ENCODE measurements around the gene KDM4B.

KDM4B gene

GRCh38 chr19:5079071-5079774 lies 110.3 kb downstream of the KDM4B start:
- Histone ChIP-seq H3K4me3 (replicated peaks; ENCODE audit: insufficient read depth, low read length) (no peak overlapping the region), H3K27me3 (ENCODE audit: insufficient read depth, poor library complexity, severe bottlenecking) (no peaks in the 10 kb centered on the region), H3K27ac (replicated peaks) (no peak overlapping the region)
- TF ChIP-seq SPI1 (IDR thresholded peaks at IDR 0.05; ENCODE audit: borderline replicate concordance, low read depth) (no peak), POLR2AphosphoS5 (IDR thresholded peaks at IDR 0.05; ENCODE audit: low read depth) (no peak), GABPA (IDR thresholded peaks at IDR 0.05; ENCODE audit: low read depth) (no peak), CTCF (IDR thresholded peaks at IDR 0.05; ENCODE audit: insufficient read depth, low read length) (no peak)
- TF ChIP-seq, protein P1, sequence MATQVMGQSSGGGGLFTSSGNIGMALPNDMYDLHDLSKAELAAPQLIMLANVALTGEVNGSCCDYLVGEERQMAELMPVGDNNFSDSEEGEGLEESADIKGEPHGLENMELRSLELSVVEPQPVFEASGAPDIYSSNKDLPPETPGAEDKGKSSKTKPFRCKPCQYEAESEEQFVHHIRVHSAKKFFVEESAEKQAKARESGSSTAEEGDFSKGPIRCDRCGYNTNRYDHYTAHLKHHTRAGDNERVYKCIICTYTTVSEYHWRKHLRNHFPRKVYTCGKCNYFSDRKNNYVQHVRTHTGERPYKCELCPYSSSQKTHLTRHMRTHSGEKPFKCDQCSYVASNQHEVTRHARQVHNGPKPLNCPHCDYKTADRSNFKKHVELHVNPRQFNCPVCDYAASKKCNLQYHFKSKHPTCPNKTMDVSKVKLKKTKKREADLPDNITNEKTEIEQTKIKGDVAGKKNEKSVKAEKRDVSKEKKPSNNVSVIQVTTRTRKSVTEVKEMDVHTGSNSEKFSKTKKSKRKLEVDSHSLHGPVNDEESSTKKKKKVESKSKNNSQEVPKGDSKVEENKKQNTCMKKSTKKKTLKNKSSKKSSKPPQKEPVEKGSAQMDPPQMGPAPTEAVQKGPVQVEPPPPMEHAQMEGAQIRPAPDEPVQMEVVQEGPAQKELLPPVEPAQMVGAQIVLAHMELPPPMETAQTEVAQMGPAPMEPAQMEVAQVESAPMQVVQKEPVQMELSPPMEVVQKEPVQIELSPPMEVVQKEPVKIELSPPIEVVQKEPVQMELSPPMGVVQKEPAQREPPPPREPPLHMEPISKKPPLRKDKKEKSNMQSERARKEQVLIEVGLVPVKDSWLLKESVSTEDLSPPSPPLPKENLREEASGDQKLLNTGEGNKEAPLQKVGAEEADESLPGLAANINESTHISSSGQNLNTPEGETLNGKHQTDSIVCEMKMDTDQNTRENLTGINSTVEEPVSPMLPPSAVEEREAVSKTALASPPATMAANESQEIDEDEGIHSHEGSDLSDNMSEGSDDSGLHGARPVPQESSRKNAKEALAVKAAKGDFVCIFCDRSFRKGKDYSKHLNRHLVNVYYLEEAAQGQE (IDR thresholded peaks at IDR 0.05; ENCODE audit: insufficient replicate concordance, low read depth), result no peak
- no peak for DNase-seq (ENCODE audit: low read depth in 1 of 2, low spot score in 1 of 2)

DNA sequence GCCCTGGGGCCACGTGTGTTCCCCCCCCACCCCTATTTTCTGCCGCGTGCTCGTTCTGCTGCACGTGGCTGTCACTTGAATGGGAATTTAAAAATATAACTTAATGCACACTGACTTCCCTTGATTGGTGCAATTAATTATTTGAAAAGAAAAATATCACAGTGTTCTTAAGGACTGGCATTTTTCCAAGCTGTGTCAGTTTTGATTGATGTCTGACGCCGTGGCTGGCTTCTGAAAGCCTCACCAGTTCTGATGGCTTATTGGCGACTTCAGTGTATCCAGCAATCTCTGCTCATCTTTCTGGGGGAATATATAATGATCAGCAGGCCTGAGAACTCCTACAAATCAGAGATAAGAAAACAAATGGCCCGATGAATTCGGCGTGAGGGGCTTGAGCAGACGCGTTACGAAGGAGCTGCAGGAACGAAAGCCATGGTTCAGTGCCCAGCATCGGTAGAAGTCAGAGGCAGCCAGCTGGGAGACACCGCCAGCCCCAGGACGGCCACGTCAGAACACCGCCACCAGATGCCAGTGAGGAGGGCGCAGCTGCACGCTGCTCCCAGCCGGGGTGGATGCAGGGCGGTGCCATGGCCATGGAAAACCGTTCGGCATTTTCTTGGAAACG lies 111.2 kb downstream of the KDM4B start:
- no peak for DNase-seq (ENCODE audit: low read depth in 1 of 2, low spot score in 1 of 2)
- H3K4me3 ChIP-seq (replicated peaks; ENCODE audit: insufficient read depth, low read length), result no peak overlapping the region

GRCh38 chr19:5080809-5081208 lies 111.9 kb downstream of the KDM4B start:
- no peak for DNase-seq (ENCODE audit: low read depth in 1 of 2, low spot score in 1 of 2)
- Histone ChIP-seq H3K27ac (replicated peaks) (no peak overlapping the region), H3K4me3 (replicated peaks; ENCODE audit: insufficient read depth, low read length) (no peak overlapping the region), H3K27me3 (ENCODE audit: insufficient read depth, poor library complexity, severe bottlenecking) (no peaks in the 10 kb centered on the region)
- TF ChIP-seq GABPA (IDR thresholded peaks at IDR 0.05; ENCODE audit: low read depth) (no peak), SPI1 (IDR thresholded peaks at IDR 0.05; ENCODE audit: borderline replicate concordance, low read depth) (no peak), CTCF (IDR thresholded peaks at IDR 0.05; ENCODE audit: insufficient read depth, low read length) (no peak), POLR2AphosphoS5 (IDR thresholded peaks at IDR 0.05; ENCODE audit: low read depth) (no peak)
- TF ChIP-seq, protein P1 (IDR thresholded peaks at IDR 0.05; ENCODE audit: insufficient replicate concordance, low read depth), result no peak

More for the DNA sequence above, 111.2 kb downstream of the KDM4B start:
- Histone ChIP-seq H3K27me3 (ENCODE audit: insufficient read depth, poor library complexity, severe bottlenecking) (no peaks in the 10 kb centered on the region), H3K27ac (replicated peaks) (no peak overlapping the region)
- TF ChIP-seq, protein P1 (IDR thresholded peaks at IDR 0.05; ENCODE audit: insufficient replicate concordance, low read depth), result no peak
- TF ChIP-seq CTCF (IDR thresholded peaks at IDR 0.05; ENCODE audit: insufficient read depth, low read length) (no peak), SPI1 (IDR thresholded peaks at IDR 0.05; ENCODE audit: borderline replicate concordance, low read depth) (no peak), GABPA (IDR thresholded peaks at IDR 0.05; ENCODE audit: low read depth) (no peak), POLR2AphosphoS5 (IDR thresholded peaks at IDR 0.05; ENCODE audit: low read depth) (no peak)
